ENCODE measurements around the gene TAF11L5.
"Not testable (repeated sequence)": the region's sequence is repeated elsewhere in the genome, so short reads cannot be mapped to it uniquely, and the experiment has no call there.

GRCh38 chr5:17526504-17526903, 1.5 kb downstream of the TAF11L5 start:
- not testable (repeated sequence) for TF ChIP-seq CTCF (IDR thresholded peaks at IDR 0.05 in 4 of 5, conservative IDR thresholded peaks at IDR 0.05 in 1 of 5); POLR2A (IDR thresholded peaks at IDR 0.05)

Data from gastrocnemius medialis (tissue), 4 donors.